HCT116 (cell line): Measurements from ENCODE around the gene SORT1. TPM values are rescaled to one million over a fixed set of nuclear protein-coding genes. Genes with fewer than 3 reads are reported as not detected.

ENCODE experiments used
- ATAC-seq: fragments of 200-7000 bp; cut with Tn5 transposase; 2 replicates; pipeline ENCODE4 v1.9.1; 2020; ENCODE audit warnings: mild to moderate bottlenecking, moderate library complexity
- BruUV-seq: library from RNA; stranded (reverse); fragments of 400-500 nt; replicated peaks from 2 replicates; lab custom pipeline; 2021; lab: Mats Ljungman, UMichigan
- CTCF ChIA-PET: fragments of 300-600 bp; sonication (Branson Sonifier 250); formaldehyde crosslinking; loops from one replicate; lab custom pipeline; 2021; ENCODE audit warnings: antibody characterized with exemption; lab: Charles Lee
- POLR2A ChIA-PET: fragments of 300-600, 350-600 bp; sonication (Branson Sonifier 250); formaldehyde crosslinking; loops from one replicate; lab custom pipeline; 2021; ENCODE audit warnings: antibody characterized with exemption; lab: Charles Lee
- RAD21 ChIA-PET, 2 experiments: fragments of 300-600 bp; sonication (Branson Sonifier 250); formaldehyde crosslinking; loops; one replicate each; lab custom pipeline; 2023; ENCODE audit warnings: low total read pairs in 2 of 2; ENCODE audit not compliant: uncharacterized antibody in 2 of 2, unreplicated experiment in 2 of 2, low non-redundant PET in 1 of 2; lab: Charles Lee
- DNase-seq: peaks from one replicate; pipeline ENCODE4 v3.0.0-alpha.2; 2010; ENCODE audit warnings: low read depth, low spot score
- H2AFZ ChIP-seq: fragments of 200-600 bp; shearing (Covaris generic), sonication (generic); 2 replicates; pipeline ENCODE4 v1.6.1; 2017; ENCODE audit warnings: low read depth, mixed run types, mixed read lengths, antibody characterized with exemption, low read length; ENCODE audit not compliant: poor library complexity, severe bottlenecking
- H3K27ac ChIP-seq: 2 replicates; pipeline ENCODE4 v1.5.1; 2012; ENCODE audit warnings: low read depth, low read length
- H3K27me3 ChIP-seq: fragments of 200-600 bp; sonication (generic); 2 replicates; pipeline ENCODE4 v1.6.1; 2016; ENCODE audit warnings: mixed run types, low read length, mixed read lengths; ENCODE audit not compliant: insufficient read depth
- H3K36me3 ChIP-seq, 2 experiments: fragments of 200-500 bp in 1 of 2; fragments of 200-600 bp in 1 of 2; sonication (Bioruptor generic) in 1 of 2; sonication (generic) in 1 of 2; 2 replicates each; pipeline versions ENCODE4 v1.5.1 to v1.6.1; 2014 to 2016; ENCODE audit warnings: low read length in 2 of 2, inconsistent platforms in 1 of 2, mixed read lengths in 1 of 2, mixed run types in 1 of 2; ENCODE audit not compliant: insufficient read depth in 2 of 2, control insufficient read depth in 1 of 2
- H3K4me1 ChIP-seq, 2 experiments: fragments of 200-600 bp in 1 of 2; sonication (generic) in 1 of 2; 2 replicates each; pipeline versions ENCODE4 v1.5.1 to v1.6.1; 2012 to 2017; ENCODE audit warnings: low read length in 2 of 2, inconsistent platforms in 1 of 2, mild to moderate bottlenecking in 1 of 2, mixed read lengths in 1 of 2, mixed run types in 1 of 2, moderate library complexity in 1 of 2; ENCODE audit not compliant: insufficient read depth in 2 of 2, control insufficient read depth in 1 of 2
- H3K4me2 ChIP-seq: fragments of 200-600 bp; sonication (generic); 2 replicates; pipeline ENCODE4 v1.6.1; 2017; ENCODE audit warnings: mixed run types, low read length, mixed read lengths
- H3K4me3 ChIP-seq, 2 experiments: fragments of 200-600 bp in 1 of 2; sonication (generic) in 1 of 2; replicated peaks in 1 of 2; 2 replicates each; pipeline ENCODE4 v1.5.1; 2011 to 2016; ENCODE audit warnings: low read length in 2 of 2, control low read depth in 1 of 2, low read depth in 1 of 2, mild to moderate bottlenecking in 1 of 2, mixed read lengths in 1 of 2, mixed run types in 1 of 2
- H3K79me2 ChIP-seq: fragments of 200-600 bp; sonication (generic); 2 replicates; pipeline ENCODE4 v1.6.1; 2017; ENCODE audit warnings: mild to moderate bottlenecking, mixed run types, low read length, moderate library complexity, mixed read lengths; ENCODE audit not compliant: insufficient read depth
- H3K9ac ChIP-seq: fragments of 200-600 bp; sonication (generic); 2 replicates; pipeline ENCODE4 v1.6.1; 2016; ENCODE audit warnings: low read length, mixed read lengths
- H3K9me2 ChIP-seq: fragments of 200-600 bp; sonication (generic), shearing (Covaris generic); 2 replicates; pipeline ENCODE4 v1.6.1; 2017; ENCODE audit warnings: mixed run types, mild to moderate bottlenecking, moderate library complexity; ENCODE audit not compliant: insufficient read depth
- H3K9me3 ChIP-seq, 2 experiments: fragments of 200-500 bp in 1 of 2; fragments of 200-600 bp in 1 of 2; sonication (Bioruptor generic) in 1 of 2; sonication (generic) in 1 of 2; 2 replicates each; pipeline ENCODE4 v1.6.1; 2014 to 2017; ENCODE audit warnings: low read length in 2 of 2, mixed read lengths in 2 of 2, inconsistent platforms in 1 of 2, low read depth in 1 of 2, mild to moderate bottlenecking in 1 of 2, mixed run types in 1 of 2, moderate library complexity in 1 of 2; ENCODE audit not compliant: control insufficient read depth in 1 of 2, insufficient read depth in 1 of 2
- H4K20me1 ChIP-seq: fragments of 200-600 bp; sonication (generic), shearing (Covaris generic); 2 replicates; pipeline ENCODE4 v1.6.1; 2017; ENCODE audit warnings: mixed run types, mild to moderate bottlenecking, moderate library complexity; ENCODE audit not compliant: insufficient read depth
- CEBPB ChIP-seq: IDR thresholded peaks from 2 replicates; pipeline ENCODE4 v1.6.1; 2012; ENCODE audit warnings: low read depth
- EGR1 ChIP-seq: IDR thresholded peaks from 2 replicates; pipeline ENCODE4 v1.6.1; 2012; ENCODE audit warnings: low read depth
- EZH2 ChIP-seq: fragments of 200-600 bp; sonication (generic); IDR thresholded peaks from 2 replicates; pipeline ENCODE4 v1.6.1; 2017; ENCODE audit warnings: antibody characterized with exemption, mixed run types
- EZH2phosphoT487 ChIP-seq: fragments of 200-600 bp; IDR thresholded peaks from 2 replicates; pipeline ENCODE4 v1.6.1; 2018; ENCODE audit warnings: antibody characterized with exemption, borderline replicate concordance
- JUND ChIP-seq: IDR thresholded peaks from 2 replicates; pipeline ENCODE4 v1.6.1; 2012
- POLR2A ChIP-seq: IDR thresholded peaks from 2 replicates; pipeline ENCODE4 v1.7.0; 2011; ENCODE audit warnings: borderline replicate concordance; ENCODE audit not compliant: insufficient read depth, insufficient read length; ENCODE audit errors: extremely low read depth
- POLR2AphosphoS5 ChIP-seq: IDR thresholded peaks from 2 replicates; pipeline ENCODE4 v1.6.1; 2011; ENCODE audit warnings: mild to moderate bottlenecking, low read depth, low read length, moderate library complexity
- RAD21 ChIP-seq: IDR thresholded peaks from 2 replicates; pipeline ENCODE4 v1.6.1; 2012; ENCODE audit warnings: low read depth, mild to moderate bottlenecking
- SIN3A ChIP-seq: IDR thresholded peaks from 2 replicates; pipeline ENCODE4 v1.6.1; 2012; ENCODE audit warnings: low read depth
- SP1 ChIP-seq: IDR thresholded peaks from 2 replicates; pipeline ENCODE4 v1.6.1; 2012; ENCODE audit warnings: low read depth
- ZFX ChIP-seq: fragments of 450-650 bp; IDR thresholded peaks from 2 replicates; pipeline ENCODE4 v1.6.1; 2017
- ZNF274 ChIP-seq: fragments of 200-500 bp; sonication (Bioruptor generic); IDR thresholded peaks from 2 replicates; pipeline ENCODE4 v1.6.1; 2014; ENCODE audit warnings: mild to moderate bottlenecking, low read depth, low read length, inconsistent platforms
- intact Hi-C: fragments of 100-400 bp; cut with micrococcal nuclease; formaldehyde crosslinking; loops from 2 replicates; pipeline ENCODE4 v1.10.0; 2022
- total RNA-seq: library from RNA; stranded (reverse); gene quantifications from one replicate; pipeline ENCODE4 v1.2.1, GENCODE V29; 2021; ENCODE audit not compliant: unreplicated experiment
- TF ChIP-seq, protein P1 (sequence below): IDR thresholded peaks from 2 replicates; pipeline ENCODE4 v1.6.1; 2012
- TF ChIP-seq, protein P2 (sequence below): IDR thresholded peaks from 2 replicates; pipeline ENCODE4 v1.6.1; 2011; ENCODE audit warnings: mild to moderate bottlenecking, low read length, moderate library complexity; ENCODE audit not compliant: insufficient replicate concordance; ENCODE audit errors: extremely low read depth
- TF ChIP-seq, protein P3 (sequence below), 3 experiments: fragments of 200-600 bp in 1 of 3; sonication (generic) in 1 of 3; IDR thresholded peaks in 2 of 3; conservative IDR thresholded peaks in 1 of 3; 2 replicates each; pipeline ENCODE4 v1.5.1; 2012 to 2017; ENCODE audit warnings: low read depth in 2 of 3, low read length in 2 of 3, antibody characterized with exemption in 1 of 3, borderline replicate concordance in 1 of 3, control low read depth in 1 of 3, mild to moderate bottlenecking in 1 of 3, mixed read lengths in 1 of 3, mixed run types in 1 of 3, moderate library complexity in 1 of 3; ENCODE audit not compliant: insufficient read depth in 1 of 3

SORT1 gene
- total RNA-seq, 1 experiment from 2014 or later = 20.2 TPM

DNA sequence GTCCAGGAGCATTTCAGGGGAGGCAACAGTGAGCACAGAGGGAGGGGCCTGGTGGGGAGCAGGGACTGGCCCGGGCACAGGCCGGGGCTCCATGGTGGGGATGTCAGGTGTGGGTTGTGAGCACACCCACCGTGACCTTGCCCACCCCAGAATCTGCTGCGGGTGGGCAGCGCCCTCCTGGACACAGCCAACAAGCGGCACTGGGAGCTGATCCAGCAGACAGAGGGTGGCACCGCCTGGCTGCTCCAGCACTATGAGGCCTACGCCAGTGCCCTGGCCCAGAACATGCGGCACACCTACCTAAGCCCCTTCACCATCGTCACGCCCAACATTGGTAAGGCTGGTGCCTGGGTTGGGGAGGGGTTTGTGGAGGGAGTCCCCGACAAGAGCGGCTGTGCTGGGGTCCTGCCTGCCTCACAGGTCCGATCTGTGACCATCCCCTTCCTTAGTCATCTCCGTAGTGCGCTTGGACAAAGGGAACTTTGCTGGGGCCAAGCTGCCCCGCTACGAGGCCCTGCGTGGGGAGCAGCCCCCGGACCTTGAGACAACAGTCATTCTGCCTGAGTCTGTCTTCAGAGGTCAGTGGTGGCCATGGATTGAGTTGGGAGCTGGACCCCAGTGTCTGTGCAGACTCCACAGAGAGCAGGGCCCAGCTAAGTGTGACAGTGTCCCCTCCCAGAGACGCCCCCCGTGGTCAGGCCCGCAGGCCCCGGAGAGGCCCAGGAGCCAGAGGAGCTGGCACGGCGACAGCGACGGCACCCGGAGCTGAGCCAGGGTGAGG is 129.1 kb downstream of the SORT1 start:
- no peaks in the 10 kb centered on the region for H3K9me3 ChIP-seq
- H2AFZ ChIP-seq = no peak overlapping the region
- H3K4me1 ChIP-seq = peaks cover 11 to 15% of the 10 kb centered on the region in 2 experiments
- RAD21 ChIA-PET = no interaction called here
- POLR2A ChIA-PET = no interaction called here
- no peak overlapping the region for H3K4me3 ChIP-seq
- intact Hi-C loops = no loop called here
- H3K36me3 ChIP-seq = peaks cover 0 to 6% of the 10 kb centered on the region in 2 experiments; a peak in 2 of 4 replicates
- no peaks in the 10 kb centered on the region for H3K9me2 ChIP-seq
- no peak overlapping the region for H3K9ac ChIP-seq
- no peaks in the 10 kb centered on the region for H4K20me1 ChIP-seq
- no peak overlapping the region for H3K4me2 ChIP-seq
- H3K79me2 ChIP-seq = no peaks in the 10 kb centered on the region
- TF ChIP-seq, protein P1, sequence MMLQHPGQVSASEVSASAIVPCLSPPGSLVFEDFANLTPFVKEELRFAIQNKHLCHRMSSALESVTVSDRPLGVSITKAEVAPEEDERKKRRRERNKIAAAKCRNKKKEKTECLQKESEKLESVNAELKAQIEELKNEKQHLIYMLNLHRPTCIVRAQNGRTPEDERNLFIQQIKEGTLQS = no peak
- TF ChIP-seq POLR2A (no peak), EGR1 (no peak), ZNF274 (no peak), POLR2AphosphoS5 (no peak), SP1 (no peak), SIN3A (no peak), EZH2 (no peak), JUND (no peak), CEBPB (no peak), EZH2phosphoT487 (no peak), ZFX (no peak), RAD21 (no peak)
- TF ChIP-seq, protein P2, sequence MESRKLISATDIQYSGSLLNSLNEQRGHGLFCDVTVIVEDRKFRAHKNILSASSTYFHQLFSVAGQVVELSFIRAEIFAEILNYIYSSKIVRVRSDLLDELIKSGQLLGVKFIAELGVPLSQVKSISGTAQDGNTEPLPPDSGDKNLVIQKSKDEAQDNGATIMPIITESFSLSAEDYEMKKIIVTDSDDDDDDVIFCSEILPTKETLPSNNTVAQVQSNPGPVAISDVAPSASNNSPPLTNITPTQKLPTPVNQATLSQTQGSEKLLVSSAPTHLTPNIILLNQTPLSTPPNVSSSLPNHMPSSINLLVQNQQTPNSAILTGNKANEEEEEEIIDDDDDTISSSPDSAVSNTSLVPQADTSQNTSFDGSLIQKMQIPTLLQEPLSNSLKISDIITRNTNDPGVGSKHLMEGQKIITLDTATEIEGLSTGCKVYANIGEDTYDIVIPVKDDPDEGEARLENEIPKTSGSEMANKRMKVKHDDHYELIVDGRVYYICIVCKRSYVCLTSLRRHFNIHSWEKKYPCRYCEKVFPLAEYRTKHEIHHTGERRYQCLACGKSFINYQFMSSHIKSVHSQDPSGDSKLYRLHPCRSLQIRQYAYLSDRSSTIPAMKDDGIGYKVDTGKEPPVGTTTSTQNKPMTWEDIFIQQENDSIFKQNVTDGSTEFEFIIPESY = no peak
- TF ChIP-seq, protein P3, sequence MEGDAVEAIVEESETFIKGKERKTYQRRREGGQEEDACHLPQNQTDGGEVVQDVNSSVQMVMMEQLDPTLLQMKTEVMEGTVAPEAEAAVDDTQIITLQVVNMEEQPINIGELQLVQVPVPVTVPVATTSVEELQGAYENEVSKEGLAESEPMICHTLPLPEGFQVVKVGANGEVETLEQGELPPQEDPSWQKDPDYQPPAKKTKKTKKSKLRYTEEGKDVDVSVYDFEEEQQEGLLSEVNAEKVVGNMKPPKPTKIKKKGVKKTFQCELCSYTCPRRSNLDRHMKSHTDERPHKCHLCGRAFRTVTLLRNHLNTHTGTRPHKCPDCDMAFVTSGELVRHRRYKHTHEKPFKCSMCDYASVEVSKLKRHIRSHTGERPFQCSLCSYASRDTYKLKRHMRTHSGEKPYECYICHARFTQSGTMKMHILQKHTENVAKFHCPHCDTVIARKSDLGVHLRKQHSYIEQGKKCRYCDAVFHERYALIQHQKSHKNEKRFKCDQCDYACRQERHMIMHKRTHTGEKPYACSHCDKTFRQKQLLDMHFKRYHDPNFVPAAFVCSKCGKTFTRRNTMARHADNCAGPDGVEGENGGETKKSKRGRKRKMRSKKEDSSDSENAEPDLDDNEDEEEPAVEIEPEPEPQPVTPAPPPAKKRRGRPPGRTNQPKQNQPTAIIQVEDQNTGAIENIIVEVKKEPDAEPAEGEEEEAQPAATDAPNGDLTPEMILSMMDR (IDR thresholded peaks at IDR 0.05 in 2 of 3, conservative IDR thresholded peaks at IDR 0.05 in 1 of 3; ENCODE audit: borderline replicate concordance in 1 of 3, insufficient read depth in 1 of 3, low read depth in 2 of 3, low read length in 2 of 3) = no peak
- TF ChIP-seq, all 23 proteins: peak for 0
- Histone ChIP-seq H3K27me3 (no peaks in the 10 kb centered on the region), H3K27ac (no peak overlapping the region)
- CTCF ChIA-PET = no interaction called here
- ATAC-seq (no peak), DNase-seq (no peak)
- BruUV-seq = no TSS peak
